Uterus (tissue), 2 donors: ENCODE measurements around the gene SLC22A1.

Source experiments
- CTCF ChIP-seq, 4 experiments: fragments of 200-600 bp in 2 of 4; fragments of 450-650 bp in 2 of 4; sonication (generic) in 2 of 4; IDR thresholded peaks; one replicate each; pipeline ENCODE4 v1.5.1; 2016 to 2019; ENCODE audit warnings: antibody characterized with exemption in 4 of 4, mild to moderate bottlenecking in 2 of 4, moderate library complexity in 1 of 4
- POLR2A ChIP-seq, 2 donors: fragments of 450-650 bp; IDR thresholded peaks; one replicate each; pipeline ENCODE4 v1.6.1; 2016; ENCODE audit warnings: antibody characterized with exemption in 2 of 2, mild to moderate bottlenecking in 1 of 2, moderate library complexity in 1 of 2

- TF ChIP-seq POLR2A (IDR thresholded peaks at IDR 0.05): no peak
- no peak for TF ChIP-seq CTCF (IDR thresholded peaks at IDR 0.05)
Observed at GRCh38 chr6:160161647-160161986, 40.0 kb downstream of the SLC22A1 start.
